Measurements from ENCODE around the gene DAB2IP. TPM values are rescaled to one million over a fixed set of nuclear protein-coding genes. Genes with fewer than 3 reads are reported as not detected.

The DAB2IP gene
- total RNA-seq, 4 donors from 2014 or later = 42.0 to 93.4 (median 47.9) TPM

DNA sequence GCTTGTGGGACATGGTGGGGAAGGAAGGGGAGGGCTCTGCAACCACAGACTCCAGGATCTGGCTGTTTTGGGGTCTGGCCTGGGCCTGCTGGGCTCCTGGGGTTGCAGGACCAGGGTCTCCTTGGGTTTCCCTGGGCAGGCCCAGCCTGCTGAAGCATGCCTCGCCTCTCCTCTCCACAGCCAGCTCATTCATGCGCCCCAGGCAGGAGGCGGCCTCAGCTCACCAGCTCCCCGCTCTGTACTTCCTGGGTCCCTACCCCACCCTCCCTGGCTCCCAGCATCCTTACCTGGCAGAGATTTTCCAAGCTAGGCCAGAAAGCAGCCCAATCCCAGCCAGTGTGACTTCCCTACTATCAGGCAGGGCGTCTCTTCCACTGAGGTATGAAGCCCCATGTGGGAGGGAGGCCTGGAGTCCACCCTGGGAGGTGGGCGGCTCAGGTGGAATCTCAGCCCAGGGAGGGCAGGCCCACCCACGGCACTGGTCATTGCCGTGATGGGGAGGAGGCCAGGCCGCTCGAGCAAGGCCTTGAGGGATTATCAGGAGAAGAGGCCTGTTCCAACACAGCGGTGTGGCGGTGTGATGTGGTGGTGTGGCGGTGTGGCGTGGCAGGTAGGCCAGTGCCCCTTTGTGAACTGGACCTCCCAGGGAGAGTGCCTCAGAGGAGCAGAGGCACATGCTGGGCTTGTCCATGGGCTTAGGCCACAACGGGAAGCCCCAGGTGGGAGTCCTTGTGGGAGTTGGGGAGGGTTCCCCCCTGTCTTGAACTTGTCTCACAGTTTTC lies 103.4 kb downstream of the DAB2IP start:
- H3K27me3 ChIP-seq = no peaks in the 10 kb centered on the region
- H3K36me3 ChIP-seq = peaks cover 0 to 34% of the 10 kb centered on the region in 2 donors
- peak overlapping the region in 3 of 4 donors; percentile 21 to 92 (median 32) for H3K27ac ChIP-seq
- WGBS, 2 donors (ENCODE audit: low coverage in 1 of 2) = 79 to 100% methylated on average over 2 to 3 of the region's 15 CpGs
- no peak overlapping the region for H3K4me3 ChIP-seq
- H3K9me3 ChIP-seq = no peaks in the 10 kb centered on the region
- no peak for TF ChIP-seq POLR2A (IDR thresholded peaks at IDR 0.05)
- TF ChIP-seq, protein P1, sequence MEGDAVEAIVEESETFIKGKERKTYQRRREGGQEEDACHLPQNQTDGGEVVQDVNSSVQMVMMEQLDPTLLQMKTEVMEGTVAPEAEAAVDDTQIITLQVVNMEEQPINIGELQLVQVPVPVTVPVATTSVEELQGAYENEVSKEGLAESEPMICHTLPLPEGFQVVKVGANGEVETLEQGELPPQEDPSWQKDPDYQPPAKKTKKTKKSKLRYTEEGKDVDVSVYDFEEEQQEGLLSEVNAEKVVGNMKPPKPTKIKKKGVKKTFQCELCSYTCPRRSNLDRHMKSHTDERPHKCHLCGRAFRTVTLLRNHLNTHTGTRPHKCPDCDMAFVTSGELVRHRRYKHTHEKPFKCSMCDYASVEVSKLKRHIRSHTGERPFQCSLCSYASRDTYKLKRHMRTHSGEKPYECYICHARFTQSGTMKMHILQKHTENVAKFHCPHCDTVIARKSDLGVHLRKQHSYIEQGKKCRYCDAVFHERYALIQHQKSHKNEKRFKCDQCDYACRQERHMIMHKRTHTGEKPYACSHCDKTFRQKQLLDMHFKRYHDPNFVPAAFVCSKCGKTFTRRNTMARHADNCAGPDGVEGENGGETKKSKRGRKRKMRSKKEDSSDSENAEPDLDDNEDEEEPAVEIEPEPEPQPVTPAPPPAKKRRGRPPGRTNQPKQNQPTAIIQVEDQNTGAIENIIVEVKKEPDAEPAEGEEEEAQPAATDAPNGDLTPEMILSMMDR (IDR thresholded peaks at IDR 0.05) = no peak
- no peak for TF ChIP-seq EP300 (IDR thresholded peaks at IDR 0.05)
- TF ChIP-seq POLR2AphosphoS5 (IDR thresholded peaks at IDR 0.05) = no peak
- no peak for ATAC-seq
- H3K4me1 ChIP-seq = peaks cover 2 to 78% (median 68%) of the 10 kb centered on the region in 3 donors

DNA sequence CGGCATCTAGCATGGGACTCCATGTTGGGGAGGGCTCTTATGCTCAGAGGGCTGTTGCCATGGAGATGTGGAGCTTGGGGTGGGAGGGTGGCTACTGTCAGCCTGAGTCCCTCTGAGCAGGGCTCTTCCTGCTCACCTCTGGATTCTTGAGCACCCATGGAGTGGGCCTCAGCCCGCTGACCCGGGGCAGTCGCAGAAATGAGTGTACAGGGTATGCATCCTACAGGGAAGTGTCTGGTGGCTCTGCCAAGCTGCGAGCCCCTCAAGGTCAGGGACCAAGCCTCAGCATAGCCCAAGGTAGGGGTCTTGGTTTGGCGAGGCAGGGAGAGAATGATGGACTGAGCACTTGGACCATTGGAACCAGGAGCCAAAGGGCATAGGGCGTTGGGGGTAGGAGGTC lies 104.1 kb downstream of the DAB2IP start:
- TF ChIP-seq EP300 (IDR thresholded peaks at IDR 0.05) = no peak
- TF ChIP-seq, protein P1 (IDR thresholded peaks at IDR 0.05) = no peak
- no peak for TF ChIP-seq POLR2A (IDR thresholded peaks at IDR 0.05)
- TF ChIP-seq POLR2AphosphoS5 (IDR thresholded peaks at IDR 0.05) = no peak
- ATAC-seq = no peak
- no peak overlapping the region for H3K4me3 ChIP-seq
- 73 to 87% methylated on average over 2 to 3 of the region's 7 CpGs for WGBS, 2 donors (ENCODE audit: low coverage in 1 of 2)
- H3K4me1 ChIP-seq = peaks cover 2 to 71% (median 61%) of the 10 kb centered on the region in 3 donors
- H3K27ac ChIP-seq = peak overlapping the region in 3 of 4 donors; percentile 21 to 92 (median 32)
- H3K36me3 ChIP-seq = peaks cover 0 to 42% of the 10 kb centered on the region in 2 donors
- H3K27me3 ChIP-seq = no peaks in the 10 kb centered on the region
- no peaks in the 10 kb centered on the region for H3K9me3 ChIP-seq

DNA sequence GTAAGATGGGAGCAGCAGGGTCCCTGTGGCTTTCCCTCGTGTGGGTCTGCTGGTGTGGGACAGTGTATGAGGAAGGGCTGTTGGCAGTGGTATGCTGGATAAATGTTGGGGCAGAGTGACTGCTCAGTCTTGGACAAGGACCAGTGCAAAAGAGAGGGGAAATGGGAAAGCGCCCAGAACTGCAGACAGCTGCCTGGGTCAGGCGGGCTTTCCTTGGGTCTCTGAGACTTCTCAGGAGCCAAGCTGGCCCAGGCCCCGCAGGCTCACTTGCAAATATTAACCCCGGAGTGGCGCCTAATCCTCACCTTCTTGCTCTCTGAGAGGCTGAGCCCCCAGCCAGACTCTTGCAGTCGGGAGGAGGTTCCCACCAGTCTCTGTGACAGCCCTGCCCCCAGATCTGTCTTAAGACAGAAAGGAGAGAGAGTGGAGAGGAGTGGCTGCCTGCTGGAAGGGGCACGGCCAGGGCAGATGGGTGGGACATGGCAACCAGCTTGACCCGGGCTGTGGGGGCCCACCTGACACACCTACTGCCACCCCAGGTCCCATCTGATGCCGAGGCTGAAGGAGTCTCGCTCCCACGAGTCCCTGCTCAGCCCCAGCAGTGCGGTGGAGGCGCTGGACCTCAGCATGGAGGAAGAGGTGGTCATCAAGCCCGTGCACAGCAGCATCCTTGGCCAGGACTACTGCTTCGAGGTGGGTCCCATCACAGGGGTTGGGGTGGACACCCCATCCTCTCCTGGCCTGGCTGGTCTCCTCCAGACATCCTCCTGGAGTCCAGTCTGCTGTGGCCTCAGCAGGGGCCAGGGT lies 105.2 kb downstream of the DAB2IP start:
- TF ChIP-seq POLR2A (IDR thresholded peaks at IDR 0.05) (no peak), EP300 (IDR thresholded peaks at IDR 0.05) (no peak), POLR2AphosphoS5 (IDR thresholded peaks at IDR 0.05) (no peak)
- TF ChIP-seq, protein P1 (IDR thresholded peaks at IDR 0.05) = no peak
- ATAC-seq = no peak
- H3K36me3 ChIP-seq = peaks cover 0 to 52% of the 10 kb centered on the region in 2 donors
- H3K27ac ChIP-seq = peak overlapping the region in 1 of 4 donors; percentile 92
- no peaks in the 10 kb centered on the region for H3K27me3 ChIP-seq
- no peaks in the 10 kb centered on the region for H3K9me3 ChIP-seq
- no peak overlapping the region for H3K4me3 ChIP-seq
- WGBS, 2 donors (ENCODE audit: low coverage in 1 of 2) = 40 to 60% methylated on average over 1 to 3 of the region's 16 CpGs
- H3K4me1 ChIP-seq = peaks cover 2 to 60% (median 52%) of the 10 kb centered on the region in 3 donors

DNA sequence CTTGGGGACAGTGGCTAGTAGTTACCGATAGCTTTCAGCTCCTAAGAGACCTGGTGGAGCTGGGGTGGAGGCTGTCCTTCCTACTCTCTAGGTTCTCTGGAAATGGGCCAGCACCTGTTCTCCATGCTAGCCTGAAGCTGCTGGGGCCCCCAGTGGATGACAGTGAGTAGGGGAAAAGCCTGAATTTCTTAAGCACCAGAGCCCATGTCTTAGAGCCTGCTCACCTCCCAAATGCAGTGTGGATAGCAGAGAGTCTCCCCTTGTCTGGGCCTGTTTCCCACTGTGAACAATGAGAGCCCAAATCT lies 105.8 kb downstream of the DAB2IP start:
- Histone ChIP-seq H3K27me3 (no peaks in the 10 kb centered on the region), H3K36me3 (peaks cover 0 to 58% of the 10 kb centered on the region in 2 donors), H3K4me3 (no peak overlapping the region), H3K9me3 (no peaks in the 10 kb centered on the region), H3K27ac (peak overlapping the region in 1 of 4 donors; percentile 37), H3K4me1 (peaks cover 0 to 54% (median 47%) of the 10 kb centered on the region in 3 donors)
- no peak for ATAC-seq
- no peak for TF ChIP-seq EP300 (IDR thresholded peaks at IDR 0.05)
- TF ChIP-seq, protein P1 (IDR thresholded peaks at IDR 0.05) = no peak
- no CpG with 5 or more reads among the region's 1 CpG for WGBS, 2 donors (ENCODE audit: low coverage in 1 of 2)
